ENCODE data around the gene TST.
A peak's percentile ranks its signal among the peaks of the same experiment; 100 is the strongest.

Gene TST

DNA sequence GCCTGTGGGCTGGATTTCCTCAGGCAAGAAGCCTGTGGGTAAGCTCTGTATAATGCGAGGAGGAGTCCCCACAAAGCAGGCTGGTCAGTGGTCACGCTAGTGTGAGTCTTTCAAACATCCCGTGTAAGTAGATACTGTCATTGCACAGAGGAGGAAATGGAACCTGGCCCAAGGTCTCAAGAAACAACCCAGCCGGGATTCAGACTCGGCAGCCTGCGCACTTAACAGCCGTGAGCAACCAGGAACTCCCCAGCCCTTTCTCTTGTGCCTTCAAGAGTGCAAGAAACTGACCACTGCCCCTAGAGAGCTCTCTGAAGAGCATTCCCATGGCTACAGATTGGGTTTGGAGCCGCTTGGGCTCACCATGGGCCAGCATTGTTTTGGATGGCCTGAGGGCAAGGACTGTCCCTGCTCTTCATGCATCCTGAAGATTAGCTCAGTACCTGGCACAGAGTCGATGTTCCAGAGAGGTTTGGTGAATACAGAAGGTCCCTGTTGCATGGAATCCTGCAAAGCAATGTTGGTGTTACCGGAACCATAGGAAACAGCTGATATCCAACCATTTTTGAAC is 6.3 kb upstream of the TST start:
- peak overlapping the region; percentile 95 for H3K27ac Mint-ChIP-seq
- H3K4me3 Mint-ChIP-seq, result no peak overlapping the region
- H3K27me3 Mint-ChIP-seq (ENCODE audit: low read depth, poor library complexity), result peaks cover under 1% of the 10 kb centered on the region
- H3K9me3 Mint-ChIP-seq, result no peaks in the 10 kb centered on the region
- TF ChIP-seq, protein P1, sequence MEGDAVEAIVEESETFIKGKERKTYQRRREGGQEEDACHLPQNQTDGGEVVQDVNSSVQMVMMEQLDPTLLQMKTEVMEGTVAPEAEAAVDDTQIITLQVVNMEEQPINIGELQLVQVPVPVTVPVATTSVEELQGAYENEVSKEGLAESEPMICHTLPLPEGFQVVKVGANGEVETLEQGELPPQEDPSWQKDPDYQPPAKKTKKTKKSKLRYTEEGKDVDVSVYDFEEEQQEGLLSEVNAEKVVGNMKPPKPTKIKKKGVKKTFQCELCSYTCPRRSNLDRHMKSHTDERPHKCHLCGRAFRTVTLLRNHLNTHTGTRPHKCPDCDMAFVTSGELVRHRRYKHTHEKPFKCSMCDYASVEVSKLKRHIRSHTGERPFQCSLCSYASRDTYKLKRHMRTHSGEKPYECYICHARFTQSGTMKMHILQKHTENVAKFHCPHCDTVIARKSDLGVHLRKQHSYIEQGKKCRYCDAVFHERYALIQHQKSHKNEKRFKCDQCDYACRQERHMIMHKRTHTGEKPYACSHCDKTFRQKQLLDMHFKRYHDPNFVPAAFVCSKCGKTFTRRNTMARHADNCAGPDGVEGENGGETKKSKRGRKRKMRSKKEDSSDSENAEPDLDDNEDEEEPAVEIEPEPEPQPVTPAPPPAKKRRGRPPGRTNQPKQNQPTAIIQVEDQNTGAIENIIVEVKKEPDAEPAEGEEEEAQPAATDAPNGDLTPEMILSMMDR (IDR thresholded peaks at IDR 0.05), result no peak
- peaks cover 38% of the 10 kb centered on the region for H3K4me1 Mint-ChIP-seq
- DNase-seq, result no peak
- peaks cover 38% of the 10 kb centered on the region for H3K36me3 Mint-ChIP-seq (ENCODE audit: low read depth)

GRCh38 chr22:37024339-37025157 is 5.3 kb upstream of the TST start:
- no peak overlapping the region for H3K4me3 Mint-ChIP-seq
- H3K27me3 Mint-ChIP-seq (ENCODE audit: low read depth, poor library complexity), result no peaks in the 10 kb centered on the region
- peaks cover 38% of the 10 kb centered on the region for H3K36me3 Mint-ChIP-seq (ENCODE audit: low read depth)
- TF ChIP-seq, protein P1 (IDR thresholded peaks at IDR 0.05), result no peak
- peaks cover 46% of the 10 kb centered on the region for H3K4me1 Mint-ChIP-seq
- DNase-seq, result no peak
- H3K9me3 Mint-ChIP-seq, result no peaks in the 10 kb centered on the region
- peak overlapping the region; percentile 95 for H3K27ac Mint-ChIP-seq

GRCh38 chr22:37023743-37024338 is 4.6 kb upstream of the TST start:
- TF ChIP-seq, protein P1 (IDR thresholded peaks at IDR 0.05), result no peak
- no peaks in the 10 kb centered on the region for H3K9me3 Mint-ChIP-seq
- no peak for DNase-seq
- no peaks in the 10 kb centered on the region for H3K27me3 Mint-ChIP-seq (ENCODE audit: low read depth, poor library complexity)
- H3K27ac Mint-ChIP-seq, result peak overlapping the region; percentile 59
- peaks cover 38% of the 10 kb centered on the region for H3K36me3 Mint-ChIP-seq (ENCODE audit: low read depth)
- no peak overlapping the region for H3K4me3 Mint-ChIP-seq
- H3K4me1 Mint-ChIP-seq, result peaks cover 46% of the 10 kb centered on the region

GRCh38 chr22:37022483-37023337 is 3.5 kb upstream of the TST start:
- Mint-ChIP-seq H3K4me3 (no peak overlapping the region), H3K4me1 (peaks cover 55% of the 10 kb centered on the region), H3K27ac (no peak overlapping the region), H3K9me3 (no peaks in the 10 kb centered on the region), H3K36me3 (ENCODE audit: low read depth) (peaks cover 35% of the 10 kb centered on the region), H3K27me3 (ENCODE audit: low read depth, poor library complexity) (no peaks in the 10 kb centered on the region)
- TF ChIP-seq, protein P1 (IDR thresholded peaks at IDR 0.05), result no peak
- no peak for DNase-seq

GRCh38 chr22:37021710-37022482 is 2.6 kb upstream of the TST start:
- no peaks in the 10 kb centered on the region for H3K27me3 Mint-ChIP-seq (ENCODE audit: low read depth, poor library complexity)
- peaks cover 28% of the 10 kb centered on the region for H3K36me3 Mint-ChIP-seq (ENCODE audit: low read depth)
- TF ChIP-seq, protein P1 (IDR thresholded peaks at IDR 0.05), result peak; percentile 69
- H3K4me1 Mint-ChIP-seq, result peaks cover 61% of the 10 kb centered on the region
- H3K4me3 Mint-ChIP-seq, result peak overlapping the region; percentile 70
- no peak overlapping the region for H3K27ac Mint-ChIP-seq
- peak; percentile 56 for DNase-seq
- no peaks in the 10 kb centered on the region for H3K9me3 Mint-ChIP-seq
